NCI-H446 (cell line): Measurements from ENCODE around the gene MARK4.
A peak's percentile ranks its signal among the peaks of the same experiment; 100 is the strongest.

Experiments used
- DNase-seq, 2 experiments: peaks; one replicate each; lab custom pipeline; 2025; lab: John Stamatoyannopoulos, UW

MARK4 gene

GRCh38 chr19:45340232-45340898 lies 89.3 kb downstream of the MARK4 start, which contains the start of gene KLC3:
Gene KLC3, plus strand, starts transcription at chr19:45340750. Its CDS starts 4,792 bp downstream, at chr19:45345542.
- no peak for DNase-seq

- DNase-seq = no peak
Measured at GRCh38 chr19:45340899-45341453, 89.9 kb downstream of the MARK4 start.

- DNase-seq = no peak
Measured at GRCh38 chr19:45342911-45343310, 91.8 kb downstream of the MARK4 start.

- no peak for DNase-seq
Measured at GRCh38 chr19:45344621-45345505, 93.8 kb downstream of the MARK4 start.

GRCh38 chr19:45345506-45345860 lies 94.4 kb downstream of the MARK4 start:
- no peak for DNase-seq

GRCh38 chr19:45346449-45346848 lies 95.4 kb downstream of the MARK4 start:
- peak in 1 of 2 experiments; percentile 27 for DNase-seq

GRCh38 chr19:45347570-45348366 lies 96.7 kb downstream of the MARK4 start:
- no peak for DNase-seq

- no peak for DNase-seq
Measured at GRCh38 chr19:45348367-45349125, 97.5 kb downstream of the MARK4 start.

GRCh38 chr19:45349126-45349415 lies 98.0 kb downstream of the MARK4 start:
- no peak for DNase-seq

- no peak for DNase-seq
Measured at GRCh38 chr19:45349430-45349941, 98.4 kb downstream of the MARK4 start.

- no peak for DNase-seq
Measured at GRCh38 chr19:45350477-45351058, 99.5 kb downstream of the MARK4 start.

- DNase-seq = no peak
Measured at GRCh38 chr19:45351401-45351952, 100.4 kb downstream of the MARK4 start.

- DNase-seq = no peak
Measured at GRCh38 chr19:45352062-45352461, 101.0 kb downstream of the MARK4 start.

GRCh38 chr19:45352471-45352870 lies 101.4 kb downstream of the MARK4 start:
- no peak for DNase-seq

GRCh38 chr19:45352914-45353796 lies 102.1 kb downstream of the MARK4 start:
- no peak for DNase-seq

- DNase-seq = no peak
Measured at GRCh38 chr19:45354241-45354842, 103.3 kb downstream of the MARK4 start.
